Subcutaneous adipose tissue (tissue), 4 donors: ENCODE measurements around the gene HADHA. TPM values are rescaled to one million over a fixed set of nuclear protein-coding genes. Genes with fewer than 3 reads are reported as not detected.

ENCODE experiments used
- CTCF ChIP-seq: fragments of 450-650 bp; IDR thresholded peaks from one replicate; pipeline ENCODE4 v1.5.1; 2016; ENCODE audit warnings: low read depth, mild to moderate bottlenecking, control low read depth, antibody characterized with exemption, moderate library complexity
- total RNA-seq, 4 donors: library from RNA; depleted of rRNA; stranded (reverse); fragments of >200 nt; gene quantifications; one replicate each; pipeline ENCODE4 v1.1.0, GENCODE V29; 2016

Gene HADHA
- 100 to 1,000 TPM; 162 to 196 (median 189) TPM for total RNA-seq

GRCh38 chr2:26244309-26245230 lies at the start of gene HADHA, which contains the start of gene HADHB:
HADHA (minus strand) TSS chr2:26244632; CDS start chr2:26244596, 36 bp downstream.
HADHB (plus strand) TSS chr2:26244939; CDS start chr2:26254255, 9,316 bp downstream.
- TF ChIP-seq CTCF, result no peak

- no peak for TF ChIP-seq CTCF
These were observed 48.2 kb upstream of the HADHA start for GRCh38 chr2:26292646-26293045.

GRCh38 chr2:26290001-26290400 lies 45.6 kb upstream of the HADHA start:
- TF ChIP-seq CTCF, result no peak

GRCh38 chr2:26285931-26286330 lies 41.5 kb upstream of the HADHA start:
- no peak for TF ChIP-seq CTCF

- TF ChIP-seq CTCF, result no peak
These were observed 39.7 kb upstream of the HADHA start for GRCh38 chr2:26284132-26284531.

GRCh38 chr2:26283606-26284005 lies 39.2 kb upstream of the HADHA start:
- no peak for TF ChIP-seq CTCF

- no peak for TF ChIP-seq CTCF
These were observed 36.8 kb upstream of the HADHA start for GRCh38 chr2:26281226-26281625.
